ENCODE results near the gene PPP1R7.

DNA sequence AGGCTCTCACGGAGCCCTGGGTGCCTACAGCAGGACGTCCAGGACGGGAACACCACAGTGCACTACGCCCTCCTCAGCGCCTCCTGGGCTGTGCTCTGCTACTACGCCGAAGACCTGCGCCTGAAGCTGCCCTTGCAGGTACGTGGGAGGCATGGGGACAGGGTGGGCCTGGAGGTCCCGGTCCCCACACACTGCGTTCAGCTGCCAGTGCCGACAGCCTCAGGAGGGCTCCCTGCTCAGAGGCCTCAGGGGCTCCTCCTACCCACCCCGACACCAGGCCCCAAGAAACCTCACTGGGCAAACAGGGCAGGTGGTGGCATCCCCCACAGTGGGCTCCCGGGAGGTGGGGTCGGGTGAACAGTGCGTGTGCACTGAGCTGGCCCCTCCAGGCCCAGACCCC is 49.0 kb downstream of the PPP1R7 start:
- TF ChIP-seq CTCF (IDR thresholded peaks at IDR 0.05; ENCODE audit: low read depth, low read length, missing input control) (no peak), REST (IDR thresholded peaks at IDR 0.05) (no peak), SP1 (IDR thresholded peaks at IDR 0.05) (no peak), RAD21 (IDR thresholded peaks at IDR 0.05) (no peak), RXRA (IDR thresholded peaks at IDR 0.05) (no peak), JUND (IDR thresholded peaks at IDR 0.05) (no peak), GABPA (IDR thresholded peaks at IDR 0.05 in 1 of 2, conservative IDR thresholded peaks at IDR 0.05 in 1 of 2) (no peak)
- TF ChIP-seq, protein P1, sequence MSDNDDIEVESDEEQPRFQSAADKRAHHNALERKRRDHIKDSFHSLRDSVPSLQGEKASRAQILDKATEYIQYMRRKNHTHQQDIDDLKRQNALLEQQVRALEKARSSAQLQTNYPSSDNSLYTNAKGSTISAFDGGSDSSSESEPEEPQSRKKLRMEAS (IDR thresholded peaks at IDR 0.05), result no peak

Data from liver (tissue), 3 donors.